HG03460 (cell line): Measurements from ENCODE around the gene MOB3B.

Experiments used
- ATAC-seq: cut with Tn5 transposase; IDR thresholded peaks from one replicate; pipeline ENCODE4 v1.9.1; 2021; ENCODE audit not compliant: unreplicated experiment

Gene MOB3B

DNA sequence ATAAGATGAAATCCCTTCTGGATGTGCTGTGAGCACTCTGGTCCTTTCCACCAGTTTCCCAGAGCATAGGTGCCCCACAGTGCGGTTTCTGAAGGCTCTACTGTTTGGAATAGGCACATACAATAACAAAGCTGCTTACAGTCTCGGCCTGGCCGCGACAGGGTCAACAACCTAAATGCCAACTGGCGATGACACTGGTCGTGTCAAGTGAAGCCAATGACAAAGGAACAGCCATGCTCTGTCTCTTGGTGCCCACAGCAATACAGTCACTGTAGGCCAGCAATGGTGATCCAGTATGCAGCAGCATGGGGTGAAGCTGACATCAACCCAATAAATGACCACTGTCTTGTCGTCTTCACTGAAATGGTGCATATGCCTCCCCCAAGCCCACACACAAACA is 184.8 kb downstream of the MOB3B start:
- no peak for ATAC-seq

DNA sequence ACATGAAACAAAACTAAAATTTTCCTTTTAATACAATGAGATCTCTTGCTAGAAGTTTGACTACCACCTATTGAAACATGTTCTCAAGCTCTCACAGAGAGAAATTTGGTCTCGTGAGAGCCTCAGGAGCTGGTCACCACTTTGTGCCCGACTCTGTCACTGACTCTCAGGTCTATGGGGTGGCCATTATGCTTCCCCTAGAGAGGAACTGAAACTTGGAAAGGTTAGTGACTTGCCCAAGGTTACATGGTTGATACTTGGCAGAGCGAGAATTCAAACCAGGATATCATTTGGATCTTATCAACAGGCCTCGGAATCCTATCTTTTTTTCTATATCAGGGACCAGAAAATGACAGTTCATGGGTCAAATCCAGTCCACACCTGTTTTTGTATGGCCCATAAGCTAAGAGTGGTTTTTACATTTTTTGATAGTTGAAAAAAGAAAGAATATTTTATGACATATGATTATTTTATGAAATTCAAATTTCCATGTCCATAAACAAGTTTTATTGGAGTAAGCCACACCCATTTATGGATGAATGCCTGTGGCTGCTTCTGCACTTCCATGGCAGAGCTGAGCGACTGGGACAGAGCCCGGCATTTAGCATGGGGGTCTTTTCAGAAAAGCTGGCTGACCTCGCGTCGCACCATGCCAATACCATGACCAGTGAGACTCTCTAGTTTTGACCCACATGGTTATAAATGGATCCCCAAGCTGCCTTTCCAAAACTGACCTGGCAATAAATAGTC is 187.9 kb downstream of the MOB3B start:
- ATAC-seq: no peak

DNA sequence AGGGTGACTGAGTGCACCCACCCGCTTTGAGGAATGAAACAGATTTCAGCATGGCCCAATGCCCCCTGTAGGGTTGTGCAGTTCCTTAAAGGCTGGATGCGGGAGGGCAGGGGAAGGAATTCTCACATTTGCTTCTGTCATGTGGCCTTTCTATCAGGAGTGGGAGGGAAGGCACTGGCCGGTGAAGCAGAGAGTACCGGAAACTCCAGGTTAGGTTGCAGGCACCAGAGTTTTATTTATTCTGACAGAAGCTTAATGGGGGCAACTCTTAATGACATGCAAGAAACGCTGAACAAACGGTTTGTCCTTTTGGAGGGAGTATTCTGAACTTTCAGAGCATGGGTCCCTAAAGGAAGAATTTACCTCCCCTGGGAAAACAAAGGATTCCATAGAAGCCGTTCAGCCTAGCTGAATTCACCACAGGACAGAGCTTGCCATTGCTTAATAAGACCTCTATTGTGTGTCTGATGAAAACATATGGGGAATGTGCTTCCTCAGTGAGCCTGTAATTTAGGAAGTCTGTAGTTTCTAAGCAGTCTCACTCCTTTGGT is 188.6 kb downstream of the MOB3B start:
- ATAC-seq: no peak

DNA sequence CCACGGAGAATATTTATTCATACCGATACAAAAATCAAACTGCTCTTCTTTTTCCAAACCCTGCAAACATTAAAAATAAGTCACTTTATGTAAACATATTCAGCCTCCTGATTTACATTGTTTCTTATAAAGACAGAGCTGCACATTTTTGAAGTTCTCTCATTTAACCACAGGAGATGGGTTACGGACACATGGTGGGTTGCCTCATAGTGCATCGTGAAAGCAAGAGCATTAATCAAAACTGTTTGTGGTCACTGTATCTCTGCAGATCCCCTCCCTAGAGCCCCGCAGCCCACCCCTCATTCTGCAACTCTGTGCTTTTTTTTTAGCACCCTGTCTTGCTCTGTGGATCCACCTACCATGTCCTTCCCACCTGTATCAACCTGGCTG is 189.3 kb downstream of the MOB3B start:
- ATAC-seq: no peak

DNA sequence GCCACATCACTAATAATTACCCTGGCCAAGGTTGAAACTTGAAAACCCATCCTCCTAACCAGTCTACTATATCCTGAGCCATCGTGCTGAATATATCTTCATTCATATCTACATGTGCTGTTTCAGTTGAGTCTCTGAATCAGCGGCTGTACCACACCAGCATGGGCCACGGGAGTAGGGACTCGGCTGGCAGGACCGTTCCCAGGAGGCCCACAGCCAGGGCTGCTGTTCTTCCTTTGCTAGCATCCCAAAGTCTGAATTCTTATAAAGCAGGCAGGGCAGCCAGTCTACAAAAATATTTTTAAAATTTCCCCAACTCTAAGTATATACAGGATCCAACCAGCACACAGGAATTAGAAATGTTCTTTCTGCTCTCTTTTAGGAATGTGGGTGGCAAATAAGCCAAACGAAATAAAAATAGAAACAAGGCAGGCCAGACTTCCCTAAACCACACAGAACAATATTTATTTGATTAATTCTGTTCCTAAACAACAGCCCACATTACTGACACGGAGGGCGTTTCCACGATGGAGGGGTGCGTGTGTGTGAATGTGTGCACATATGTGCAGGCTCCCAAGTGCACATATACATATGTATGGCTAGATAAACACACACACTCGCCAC is 189.8 kb downstream of the MOB3B start:
- ATAC-seq: no peak

DNA sequence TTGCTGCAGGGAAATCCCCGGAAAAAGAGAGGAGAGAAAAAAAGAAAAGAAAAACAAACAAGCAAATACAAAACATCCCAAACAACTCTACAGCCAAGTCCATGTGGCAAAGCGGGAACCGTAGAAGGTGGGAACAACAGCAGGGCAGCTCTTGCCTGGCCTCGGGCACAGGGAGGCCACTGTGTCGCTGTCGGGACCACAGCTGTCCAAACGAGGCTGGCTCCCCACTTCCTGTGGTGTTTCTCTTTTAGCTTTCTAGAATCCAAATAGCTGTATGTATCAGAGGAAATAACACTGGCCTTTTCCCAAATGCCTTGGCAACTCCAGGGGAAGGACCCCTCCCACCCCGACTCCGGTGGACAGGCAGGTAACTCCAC is 191.1 kb downstream of the MOB3B start:
- no peak for ATAC-seq

DNA sequence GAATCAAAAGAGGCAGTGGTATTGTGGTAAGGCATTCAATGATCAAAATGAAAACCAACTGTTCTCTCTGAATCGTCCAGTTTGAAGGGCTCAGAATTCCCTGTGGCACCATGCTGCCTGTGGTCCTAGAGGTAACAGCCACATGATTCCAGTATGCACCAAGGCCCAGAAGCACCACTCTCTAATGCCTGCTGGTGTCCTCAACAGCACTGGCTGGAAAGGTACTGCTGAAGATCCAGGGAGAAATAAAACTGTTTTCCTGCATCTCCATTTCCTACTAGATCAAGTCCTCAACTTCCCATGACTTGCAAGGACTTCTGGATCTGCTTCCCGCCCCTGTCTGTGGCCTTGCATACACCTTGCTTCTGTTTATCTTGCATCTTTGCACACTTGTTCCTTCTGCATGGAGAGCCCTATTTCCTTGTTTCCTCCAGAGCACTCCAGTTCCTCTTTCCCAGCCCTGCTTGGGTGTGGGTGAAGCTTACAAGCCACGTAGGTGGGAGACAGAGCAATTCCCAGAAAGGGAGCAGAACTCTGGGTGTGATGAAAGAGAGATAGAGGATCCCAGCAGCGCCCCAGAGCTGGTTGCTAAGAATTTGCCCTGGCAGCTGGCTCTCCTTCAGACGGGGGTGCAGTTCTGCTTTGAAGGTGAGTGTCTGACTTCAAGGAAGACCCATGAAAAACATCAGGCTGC is 191.6 kb downstream of the MOB3B start:
- no peak for ATAC-seq

DNA sequence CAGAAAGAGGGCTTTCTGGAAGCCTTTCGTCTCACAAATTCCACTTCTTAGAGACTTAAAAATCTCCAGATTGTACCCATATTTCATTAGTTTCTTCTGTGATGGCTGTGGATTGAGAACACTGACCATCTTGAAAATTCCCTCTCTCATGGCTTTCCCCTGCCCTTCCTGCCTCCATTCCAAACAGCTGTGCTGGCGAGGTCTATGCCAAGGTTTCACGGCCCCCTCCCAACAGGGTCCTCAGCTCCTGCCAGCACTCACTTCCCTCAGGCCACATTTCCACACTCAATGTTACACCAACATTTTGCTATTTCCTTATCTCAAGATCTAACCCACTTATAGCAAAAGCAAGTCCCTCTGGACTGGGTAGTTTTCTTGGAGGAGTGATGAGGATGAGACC is 192.4 kb downstream of the MOB3B start:
- ATAC-seq: no peak

DNA sequence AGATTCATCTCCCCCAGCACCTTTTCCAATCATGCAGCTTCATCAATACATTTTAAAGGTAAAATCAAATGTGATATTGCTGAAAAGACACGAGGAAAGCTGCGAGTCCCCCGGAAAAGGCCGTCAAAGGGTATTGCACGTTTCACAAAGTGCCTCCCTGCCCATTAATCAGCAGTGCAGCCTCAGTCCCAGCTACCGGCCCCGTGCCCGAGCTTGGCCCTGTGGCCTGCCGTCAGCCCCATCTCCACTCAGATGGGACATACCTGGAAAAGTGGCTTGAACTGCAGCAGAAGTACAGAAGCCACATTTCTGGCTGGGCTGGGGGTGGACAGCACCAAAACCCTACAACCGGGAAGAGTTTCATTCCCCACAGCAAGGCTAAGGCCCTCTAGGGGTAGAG is 192.8 kb downstream of the MOB3B start:
- no peak for ATAC-seq

DNA sequence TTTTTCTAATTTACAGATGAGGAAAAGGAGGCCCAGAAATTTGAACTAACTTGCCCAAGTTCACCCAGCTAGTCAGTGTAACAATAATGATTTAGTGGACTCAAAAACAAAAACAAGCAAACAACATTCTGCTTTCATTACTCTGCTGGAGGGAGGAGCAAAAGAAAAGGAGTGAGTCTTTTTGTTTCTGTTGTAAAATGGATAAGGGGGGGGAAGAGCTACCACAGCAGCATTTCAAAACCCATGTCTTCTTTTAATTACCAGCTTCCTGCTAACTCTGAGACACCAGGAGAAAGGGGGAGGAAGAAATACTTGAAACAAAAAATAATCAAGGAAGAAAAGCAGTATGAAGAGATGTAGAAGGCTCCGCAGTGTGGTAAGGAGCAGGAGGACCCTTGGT is 193.5 kb downstream of the MOB3B start:
- no peak for ATAC-seq

DNA sequence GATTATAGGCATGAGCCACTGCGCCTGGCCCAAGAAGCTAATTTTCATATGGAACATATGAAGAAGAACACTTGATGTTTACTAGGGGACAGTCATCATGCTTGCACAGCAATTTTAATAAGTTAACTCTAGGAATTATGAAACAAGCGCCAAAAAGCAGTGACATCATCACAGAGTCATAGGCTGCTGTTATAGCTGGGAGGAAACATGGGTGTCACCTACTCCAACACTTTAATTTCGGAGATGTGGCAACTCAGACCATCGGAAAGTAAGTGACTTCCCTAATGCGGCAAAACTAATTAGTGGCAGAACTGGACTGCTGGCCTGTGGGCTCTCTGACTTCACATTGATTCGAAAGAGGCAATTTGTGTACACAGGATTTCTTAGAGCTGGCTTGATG is 194.5 kb downstream of the MOB3B start:
- no peak for ATAC-seq

DNA sequence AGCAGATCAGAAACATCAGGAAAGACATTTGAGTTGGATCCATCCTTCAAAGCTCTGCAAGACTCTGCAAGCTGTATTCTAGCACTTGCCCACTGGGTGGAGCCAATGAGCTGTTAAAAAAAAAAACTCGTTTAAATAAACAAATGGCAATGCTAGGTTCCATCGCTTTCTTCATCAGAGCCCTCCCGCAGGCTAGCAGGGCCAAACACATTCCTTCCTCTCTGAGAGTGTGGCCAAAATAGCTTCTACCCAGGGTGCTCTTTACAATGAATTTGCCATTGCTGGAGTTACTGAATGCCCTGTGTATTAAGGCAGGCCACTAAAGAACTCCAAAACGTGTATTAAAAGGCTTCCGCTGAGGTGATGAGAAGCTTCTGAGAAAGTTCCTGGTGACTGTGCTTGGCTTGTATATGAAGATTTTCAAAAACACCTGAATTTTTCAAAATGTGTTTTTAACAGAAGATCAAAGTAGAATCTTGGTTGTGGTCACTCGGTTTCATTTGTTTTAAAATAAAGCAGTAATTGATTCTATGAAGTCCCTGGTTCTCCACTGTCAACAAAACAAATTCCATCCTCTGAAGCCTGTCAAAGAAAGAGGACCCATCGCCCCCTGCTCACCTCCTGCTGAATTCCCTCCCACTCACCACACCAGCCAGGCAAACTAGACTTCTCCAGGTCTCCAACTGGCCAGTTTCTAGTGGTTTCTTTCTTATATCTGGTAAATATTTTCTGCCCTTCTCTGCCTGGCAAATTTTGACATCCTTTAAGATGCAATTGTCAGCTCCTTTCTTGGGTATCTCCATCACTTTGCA is 196.2 kb downstream of the MOB3B start:
- peak; percentile 68 for ATAC-seq

DNA sequence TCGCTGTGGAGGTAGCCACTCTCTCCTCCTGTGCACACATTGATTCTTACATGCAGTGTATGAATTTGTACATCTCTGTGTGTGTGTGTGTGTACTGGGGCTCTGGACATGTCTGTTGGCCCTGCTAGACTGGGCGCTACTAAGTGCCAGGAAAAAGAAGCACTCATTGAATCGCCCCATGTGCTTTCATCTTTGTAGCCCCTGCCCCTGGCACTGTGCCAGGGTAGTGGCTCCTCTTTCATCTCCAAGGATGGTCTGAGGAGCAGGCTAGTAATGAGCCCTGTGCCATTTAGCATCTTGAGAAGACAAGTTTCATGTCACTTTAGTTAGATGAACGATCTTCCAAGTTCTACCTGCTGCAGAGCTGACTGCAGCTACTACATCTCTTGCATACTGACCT is 198.2 kb downstream of the MOB3B start:
- no peak for ATAC-seq

DNA sequence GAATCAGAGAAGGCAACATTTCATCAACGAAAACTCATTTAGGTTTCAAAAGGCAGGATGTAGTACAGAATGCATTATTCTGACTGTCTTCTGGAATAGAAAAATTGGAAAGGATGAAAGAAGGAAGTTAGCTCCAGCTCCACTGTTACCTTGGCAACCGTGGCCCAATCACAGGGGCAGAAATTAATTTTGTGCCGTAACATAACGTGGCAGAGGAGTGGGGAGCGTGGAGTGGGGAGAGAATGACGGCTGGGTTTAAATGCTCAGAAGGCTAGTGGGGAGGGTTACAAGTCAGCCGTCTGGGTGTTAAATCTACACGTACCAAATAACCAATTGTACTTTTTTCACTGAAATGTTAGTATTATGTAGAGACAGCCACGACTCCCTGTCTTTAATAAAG is 200.3 kb downstream of the MOB3B start:
- no peak for ATAC-seq

DNA sequence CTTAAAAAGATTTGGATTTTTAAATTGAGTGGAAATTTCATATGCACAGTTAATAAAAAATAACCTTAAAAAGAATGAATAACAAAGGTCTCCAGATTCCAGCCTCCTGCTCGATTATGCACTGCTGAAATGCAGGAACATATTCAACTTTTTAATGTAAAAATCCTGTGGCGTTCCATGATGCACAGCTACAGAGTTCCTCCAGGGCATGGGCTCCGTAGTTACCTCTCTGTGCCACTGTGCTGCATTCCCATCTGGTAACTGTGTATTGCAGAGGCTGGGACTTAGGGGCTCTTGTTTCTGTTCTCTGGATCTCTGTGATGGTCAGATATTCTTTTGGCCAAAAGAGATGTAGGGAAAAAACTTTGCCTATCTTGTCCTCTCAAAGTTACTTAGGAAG is 201.1 kb downstream of the MOB3B start:
- no peak for ATAC-seq

DNA sequence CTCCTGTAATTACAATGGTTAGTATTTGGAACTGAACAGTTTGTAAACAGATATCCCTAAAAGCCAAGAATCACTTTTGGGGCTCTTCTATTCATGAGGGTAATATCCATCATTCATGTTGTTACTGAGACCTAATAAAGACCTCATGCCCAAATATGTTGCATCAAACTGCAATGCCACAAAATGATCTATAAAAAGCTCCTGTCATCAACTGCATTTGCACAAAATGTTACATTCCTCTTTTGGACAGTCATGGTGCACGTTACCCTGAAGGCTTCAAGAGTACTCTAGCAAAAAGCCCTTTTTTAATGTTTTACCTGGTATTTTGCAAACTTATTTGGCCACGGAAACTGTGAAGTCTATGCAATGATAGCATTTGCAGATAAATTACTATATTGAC is 218.4 kb downstream of the MOB3B start:
- ATAC-seq: no peak

DNA sequence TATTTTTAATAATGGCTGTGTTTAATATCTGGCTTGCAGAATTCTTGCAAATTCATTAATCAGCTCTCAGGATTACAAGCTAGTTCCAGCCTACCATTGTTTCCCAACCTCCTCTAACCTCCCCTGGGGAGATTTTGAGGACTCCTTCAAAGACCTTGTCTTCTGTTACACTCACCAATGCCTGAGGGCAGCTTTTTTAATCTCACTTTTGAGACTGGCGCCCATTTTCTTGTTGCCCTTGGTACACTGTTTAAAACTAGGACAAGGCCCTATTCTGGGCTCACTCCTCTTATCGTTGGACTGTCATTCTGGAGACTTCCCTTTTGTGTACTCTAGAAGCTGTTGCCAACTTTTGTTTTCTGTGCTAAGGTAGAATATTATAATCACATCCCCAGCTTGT is 219.0 kb downstream of the MOB3B start:
- ATAC-seq: no peak

DNA sequence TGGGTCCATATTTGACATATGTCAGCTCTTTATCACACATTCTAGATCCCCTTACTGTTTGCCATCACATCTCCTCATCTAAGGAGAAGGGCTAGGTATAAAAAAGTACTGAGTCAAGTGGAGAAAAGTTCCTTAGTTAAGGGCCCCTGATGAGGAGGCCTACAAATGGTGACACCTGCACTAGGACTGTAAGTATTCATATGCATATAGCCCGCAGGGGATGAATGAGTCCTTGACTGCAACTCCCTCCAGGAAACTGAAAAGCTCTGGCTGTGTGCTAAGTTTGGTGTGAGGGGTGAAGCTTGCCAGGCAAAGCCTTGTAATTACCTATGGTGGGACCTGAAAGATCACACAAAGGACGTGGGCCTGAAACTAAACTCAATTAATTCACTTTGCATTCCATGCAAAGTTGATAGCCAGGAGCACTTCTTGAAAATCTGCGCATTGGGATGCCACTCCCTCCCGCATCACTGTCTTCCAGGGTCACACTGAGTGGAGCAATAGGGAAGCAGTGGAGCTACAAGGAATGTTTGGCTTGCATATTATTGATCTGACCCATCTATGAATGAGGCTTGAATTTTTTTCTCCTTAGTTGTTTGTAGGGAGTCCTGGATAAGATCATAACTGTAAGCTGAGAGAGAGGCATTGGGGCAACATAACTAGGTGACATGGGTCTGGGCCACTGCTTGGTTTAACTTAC is 220.8 kb downstream of the MOB3B start:
- ATAC-seq: no peak

DNA sequence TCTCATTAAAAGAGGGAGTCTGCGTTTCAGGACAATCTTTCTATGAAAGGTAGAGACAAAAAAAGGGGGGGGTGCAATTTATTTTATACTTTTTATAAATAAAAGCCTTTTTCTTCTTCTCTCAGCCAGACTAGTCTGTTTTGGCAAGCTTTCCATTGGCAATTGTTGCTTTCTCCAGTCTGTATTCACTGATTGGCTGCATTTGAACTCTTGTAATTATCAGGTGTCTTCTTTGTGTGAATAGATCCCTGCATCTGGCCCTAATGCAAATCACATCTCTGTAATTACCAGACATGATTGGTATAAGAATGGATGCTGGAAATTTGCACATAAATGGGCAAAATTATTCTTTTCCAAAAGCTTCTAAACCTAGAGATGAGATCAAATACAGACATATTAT is 225.1 kb downstream of the MOB3B start:
- ATAC-seq: no peak

DNA sequence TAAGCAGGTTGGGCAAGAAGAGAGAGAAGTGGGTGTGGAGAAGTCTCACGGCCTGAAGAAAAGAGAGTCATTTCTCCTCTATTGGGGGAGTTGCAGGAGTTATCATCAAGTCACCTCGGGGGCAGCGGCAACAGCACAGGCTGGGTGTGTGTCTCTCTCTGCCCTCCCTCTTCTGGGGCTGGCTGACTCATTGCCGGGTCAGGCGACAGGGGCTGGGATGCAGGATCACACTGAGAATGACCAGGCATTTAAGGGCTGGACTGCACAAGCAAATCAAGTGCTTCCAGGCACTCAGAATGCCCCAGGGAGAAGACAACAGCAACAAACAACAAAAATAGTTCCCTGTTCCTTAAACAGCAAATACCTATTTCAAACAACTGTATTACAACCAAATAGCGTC is 226.4 kb downstream of the MOB3B start:
- no peak for ATAC-seq

DNA sequence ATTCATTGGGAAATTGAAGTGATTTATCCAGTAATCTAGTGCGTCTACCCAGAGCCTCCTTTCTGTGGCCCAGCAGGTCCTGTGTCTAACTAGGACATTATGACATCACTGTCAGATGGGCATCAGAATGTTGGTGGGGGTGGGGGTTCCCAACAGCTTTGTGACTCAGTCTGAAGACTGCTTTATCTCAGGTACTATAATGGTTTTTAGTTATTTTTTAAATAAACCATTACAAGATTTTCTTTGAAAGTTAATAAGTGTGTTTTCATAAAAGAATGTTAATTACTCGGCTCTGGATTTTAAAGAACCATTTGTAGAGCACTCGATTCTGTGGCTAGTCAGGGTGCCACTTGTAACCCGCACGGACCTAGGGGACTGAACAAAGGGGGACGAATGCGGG is 232.6 kb downstream of the MOB3B start, which contains the start of gene EQTN:
Gene EQTN, minus strand, starts transcription at position 101 of the 400 bp plus-strand sequence. Its CDS starts 95 bp downstream, at position 6.
- ATAC-seq: no peak
